Measurements from ENCODE around the gene RUFY4.

DNA sequence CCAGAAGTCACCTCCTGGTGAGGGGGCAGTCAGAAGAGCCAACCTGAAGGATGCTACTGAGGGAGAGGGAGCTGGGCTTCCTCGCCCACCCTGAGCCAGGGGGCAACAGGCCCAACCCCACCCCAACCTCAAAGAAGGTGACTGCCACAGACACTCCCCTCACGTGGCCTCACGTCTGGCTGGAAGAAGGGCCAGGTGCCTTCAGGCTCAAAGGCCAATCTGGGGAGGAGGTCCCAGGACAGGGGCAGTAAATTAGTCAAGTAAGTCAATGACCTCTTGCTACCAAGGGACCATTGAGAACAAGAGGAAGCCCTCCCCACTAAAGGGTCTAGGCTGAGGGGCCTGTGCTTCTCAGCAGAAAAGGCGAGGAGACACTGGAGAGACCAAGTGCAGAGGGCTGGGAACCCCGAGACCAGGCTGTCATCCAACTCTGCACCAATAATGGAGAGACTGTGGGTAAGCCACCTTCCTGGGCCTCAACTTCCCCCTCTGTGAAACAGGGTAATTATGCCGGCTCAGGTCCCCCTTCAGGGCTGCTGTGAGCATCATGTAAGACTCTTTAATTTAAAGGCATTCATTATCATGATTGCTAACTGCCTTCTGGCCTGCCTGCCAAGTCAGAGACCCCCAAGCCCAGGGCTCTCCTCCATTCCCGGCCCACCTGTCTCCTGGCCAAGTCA, 46.1 kb upstream of the RUFY4 start:
- TF ChIP-seq CTCF (IDR thresholded peaks at IDR 0.05 in 8 of 11, conservative IDR thresholded peaks at IDR 0.05 in 3 of 11) (no peak), POLR2AphosphoS5 (IDR thresholded peaks at IDR 0.05) (no peak), POLR2A (IDR thresholded peaks at IDR 0.05) (no peak)

All from spleen (tissue), 7 donors.